ENCODE data around the gene KAT2A.

Gene KAT2A

DNA sequence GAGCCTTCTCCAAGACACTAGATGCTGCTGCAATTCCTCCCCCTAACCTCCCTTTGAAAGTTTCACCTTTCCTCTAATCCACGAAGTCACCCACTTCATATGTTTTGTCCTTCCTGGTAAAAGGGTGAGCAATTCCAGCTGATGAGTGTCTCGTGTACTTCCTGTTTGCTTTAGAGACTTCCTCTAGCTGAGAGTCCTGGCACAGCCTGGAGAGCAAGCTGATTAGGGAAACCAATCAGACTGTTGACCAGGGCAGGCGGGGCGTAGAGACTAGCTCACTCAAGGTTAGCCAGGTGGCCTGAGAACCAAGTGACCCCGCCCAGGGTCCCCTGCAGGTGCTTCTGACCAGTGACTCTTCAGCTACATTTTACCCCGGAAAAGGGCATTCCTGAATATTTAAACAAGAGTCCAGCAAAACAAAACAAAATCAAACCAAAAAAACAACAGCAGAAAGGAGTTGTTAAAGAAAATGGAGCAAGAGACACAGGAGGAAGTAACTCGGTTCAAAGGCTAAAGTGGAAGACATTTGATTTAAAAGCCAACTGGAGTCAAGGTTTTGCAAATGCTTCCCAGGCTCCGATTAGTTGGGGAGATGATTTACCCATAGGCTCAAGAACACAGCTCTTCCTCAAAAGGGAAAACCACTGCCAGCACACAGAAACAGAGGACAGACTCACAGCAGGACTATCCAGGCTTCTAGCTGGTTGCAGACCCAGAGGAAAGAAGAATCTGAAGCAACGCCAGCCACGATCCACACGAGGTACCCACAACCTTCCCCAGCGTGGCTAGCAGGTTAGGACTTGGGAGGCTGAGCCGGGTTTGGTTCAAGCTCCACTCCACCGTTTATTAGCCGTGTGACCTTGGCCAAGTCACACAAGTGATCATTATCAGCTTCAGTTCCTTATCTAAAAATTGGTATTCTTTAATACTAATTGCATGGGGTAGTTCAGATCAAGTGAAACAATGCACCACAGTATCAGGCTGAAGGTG lies 14.8 kb upstream of the KAT2A start:
- no CpG with 5 or more reads among the region's 15 CpGs for WGBS (ENCODE audit: insufficient coverage, insufficient read length)
- no peak for DNase-seq (ENCODE audit: low read depth, low spot score)
- Histone ChIP-seq H3K27ac (ENCODE audit: low read length) (no peak overlapping the region), H3K4me3 (ENCODE audit: low read length) (no peak overlapping the region), H3K9me3 (ENCODE audit: control insufficient read depth, insufficient read depth, low read length) (no peaks in the 10 kb centered on the region), H3K4me1 (ENCODE audit: control insufficient read depth, insufficient read depth, low read length) (no peaks in the 10 kb centered on the region; the same call in 1 of the 2 replicates), H3K36me3 (ENCODE audit: control insufficient read depth, insufficient read depth, low read length) (no peaks in the 10 kb centered on the region), H3K27me3 (ENCODE audit: control insufficient read depth, insufficient read depth, low read length) (no peaks in the 10 kb centered on the region)

DNA sequence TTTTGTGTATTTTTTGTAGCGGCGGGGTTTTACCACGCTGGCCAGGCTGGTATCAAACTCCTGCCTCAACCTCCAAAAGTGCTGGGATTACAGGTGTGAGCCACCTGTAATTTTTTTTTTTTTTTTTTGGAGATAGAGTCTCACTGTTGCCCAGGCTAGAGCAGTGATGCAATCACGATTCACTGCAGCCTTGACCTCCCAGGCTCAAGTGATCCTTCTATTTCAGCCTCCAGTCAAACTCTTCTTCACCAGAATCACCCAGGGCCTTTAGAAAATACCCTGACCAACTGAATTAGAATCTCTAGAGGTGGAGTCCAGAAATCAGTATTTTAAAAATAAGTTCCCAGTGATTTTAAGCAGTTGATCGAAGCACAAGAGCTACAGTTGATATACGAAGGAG lies 14.0 kb upstream of the KAT2A start:
- WGBS (ENCODE audit: insufficient coverage, insufficient read length), result no CpG with 5 or more reads among the region's 6 CpGs
- H3K36me3 ChIP-seq (ENCODE audit: control insufficient read depth, insufficient read depth, low read length), result no peaks in the 10 kb centered on the region; the same call in 1 of the 2 replicates
- no peaks in the 10 kb centered on the region for H3K9me3 ChIP-seq (ENCODE audit: control insufficient read depth, insufficient read depth, low read length)
- H3K27ac ChIP-seq (ENCODE audit: low read length), result no peak overlapping the region
- H3K27me3 ChIP-seq (ENCODE audit: control insufficient read depth, insufficient read depth, low read length), result no peaks in the 10 kb centered on the region
- no peaks in the 10 kb centered on the region; the same call in 1 of the 2 replicates for H3K4me1 ChIP-seq (ENCODE audit: control insufficient read depth, insufficient read depth, low read length)
- no peak overlapping the region for H3K4me3 ChIP-seq (ENCODE audit: low read length)
- no peak for DNase-seq (ENCODE audit: low read depth, low spot score)

DNA sequence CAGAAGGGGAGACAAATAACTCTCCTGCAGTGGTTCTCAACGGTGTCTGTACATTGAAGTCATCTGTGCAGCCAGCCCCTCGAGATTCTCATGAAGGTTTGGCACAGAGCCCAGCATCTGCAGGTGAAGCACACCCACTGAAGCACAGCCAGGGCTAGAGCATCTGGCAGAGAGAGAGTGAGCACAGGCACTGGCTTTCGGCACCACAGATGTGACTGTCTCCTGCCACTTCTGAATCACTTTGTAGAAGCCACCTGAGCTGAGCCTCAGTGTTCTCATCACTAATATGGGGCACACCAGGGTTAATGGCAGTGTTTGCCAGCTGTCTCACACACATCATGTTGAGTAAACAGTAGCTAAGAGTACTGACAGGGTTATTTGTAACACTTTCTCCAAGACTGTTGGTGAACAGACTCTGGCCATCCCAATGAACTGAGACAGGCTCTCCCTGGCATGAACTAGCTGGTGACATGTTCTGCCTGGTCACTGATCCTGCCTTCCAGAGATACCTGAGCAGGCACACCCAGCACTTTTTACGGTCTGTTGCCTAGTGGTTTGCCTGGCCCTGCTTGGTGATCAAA lies 12.4 kb upstream of the KAT2A start:
- Histone ChIP-seq H3K4me1 (ENCODE audit: control insufficient read depth, insufficient read depth, low read length) (no peaks in the 10 kb centered on the region), H3K27me3 (ENCODE audit: control insufficient read depth, insufficient read depth, low read length) (no peaks in the 10 kb centered on the region), H3K9me3 (ENCODE audit: control insufficient read depth, insufficient read depth, low read length) (no peaks in the 10 kb centered on the region), H3K27ac (ENCODE audit: low read length) (no peak overlapping the region), H3K4me3 (ENCODE audit: low read length) (no peak overlapping the region), H3K36me3 (ENCODE audit: control insufficient read depth, insufficient read depth, low read length) (peaks cover 14% of the 10 kb centered on the region)
- DNase-seq (ENCODE audit: low read depth, low spot score), result no peak
- no CpG with 5 or more reads among the region's 4 CpGs for WGBS (ENCODE audit: insufficient coverage, insufficient read length)

DNA sequence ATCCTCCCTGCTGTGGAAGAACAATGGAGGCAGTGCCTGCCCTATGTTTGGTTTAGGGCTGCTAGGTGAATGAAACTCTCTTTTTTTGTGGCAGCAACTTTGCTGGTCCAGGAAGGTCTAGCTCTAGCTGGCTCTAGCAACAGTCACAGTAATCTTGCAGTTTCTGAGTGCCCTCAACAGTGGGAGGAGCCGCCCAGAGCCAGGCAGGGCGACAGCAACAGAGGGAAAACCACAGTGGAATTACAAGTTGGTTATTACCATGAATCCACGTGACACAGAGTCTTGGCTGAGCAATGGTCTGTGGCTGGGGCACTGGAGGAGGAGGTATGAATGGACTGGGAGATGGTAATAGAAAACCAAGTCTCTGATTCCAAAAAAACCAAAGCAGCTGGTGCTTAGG lies 11.8 kb upstream of the KAT2A start:
- Histone ChIP-seq H3K27me3 (ENCODE audit: control insufficient read depth, insufficient read depth, low read length) (no peaks in the 10 kb centered on the region), H3K4me1 (ENCODE audit: control insufficient read depth, insufficient read depth, low read length) (no peaks in the 10 kb centered on the region), H3K36me3 (ENCODE audit: control insufficient read depth, insufficient read depth, low read length) (peaks cover 18% of the 10 kb centered on the region), H3K27ac (ENCODE audit: low read length) (no peak overlapping the region), H3K9me3 (ENCODE audit: control insufficient read depth, insufficient read depth, low read length) (no peaks in the 10 kb centered on the region), H3K4me3 (ENCODE audit: low read length) (no peak overlapping the region)
- no peak for DNase-seq (ENCODE audit: low read depth, low spot score)
- no CpG with 5 or more reads among the region's 3 CpGs for WGBS (ENCODE audit: insufficient coverage, insufficient read length)

DNA sequence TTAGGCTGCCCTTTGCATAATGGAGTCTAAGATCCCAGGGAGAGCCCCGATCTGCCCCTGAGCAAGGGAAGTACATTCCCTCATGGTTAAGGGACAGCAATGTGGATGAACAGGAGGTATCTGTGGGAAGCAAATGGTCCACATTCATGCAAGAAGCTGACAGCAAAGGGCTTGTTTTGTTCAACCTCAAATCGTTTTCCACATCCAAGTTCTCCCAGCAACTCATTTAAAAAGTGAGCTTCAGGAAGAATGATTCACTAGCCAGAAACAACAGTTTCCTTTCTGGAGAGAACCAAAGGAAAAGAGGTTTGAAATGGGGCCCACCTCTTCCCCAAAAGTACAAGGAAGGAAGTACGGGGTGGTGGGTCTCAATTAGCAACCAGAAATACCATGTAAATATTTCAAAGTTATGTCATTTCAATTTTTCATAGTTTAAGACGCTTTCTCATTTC lies 10.8 kb upstream of the KAT2A start:
- no peak overlapping the region for H3K4me3 ChIP-seq (ENCODE audit: low read length)
- peaks cover 20% of the 10 kb centered on the region for H3K36me3 ChIP-seq (ENCODE audit: control insufficient read depth, insufficient read depth, low read length)
- no peak for DNase-seq (ENCODE audit: low read depth, low spot score)
- no peaks in the 10 kb centered on the region for H3K4me1 ChIP-seq (ENCODE audit: control insufficient read depth, insufficient read depth, low read length)
- H3K9me3 ChIP-seq (ENCODE audit: control insufficient read depth, insufficient read depth, low read length), result no peaks in the 10 kb centered on the region
- no CpG with 5 or more reads among the region's 4 CpGs for WGBS (ENCODE audit: insufficient coverage, insufficient read length)
- no peak overlapping the region for H3K27ac ChIP-seq (ENCODE audit: low read length)
- H3K27me3 ChIP-seq (ENCODE audit: control insufficient read depth, insufficient read depth, low read length), result no peaks in the 10 kb centered on the region

DNA sequence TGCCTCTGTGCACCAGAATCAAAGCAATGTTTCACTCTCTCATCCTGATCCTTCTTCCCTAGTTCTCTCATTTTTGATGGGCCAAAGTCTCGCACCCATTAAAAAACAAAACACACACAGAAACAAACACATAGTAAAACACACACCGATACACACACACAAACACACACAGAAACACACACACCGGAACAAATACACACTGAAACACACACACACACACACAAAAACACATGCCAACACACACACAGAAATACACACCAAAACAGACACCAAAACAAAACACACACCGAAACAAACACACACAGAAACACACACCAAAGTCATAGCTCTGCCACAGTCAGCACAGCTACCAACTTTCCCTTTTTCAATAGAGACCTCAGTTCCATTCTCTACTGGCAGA lies 10.1 kb upstream of the KAT2A start:
- H3K9me3 ChIP-seq (ENCODE audit: control insufficient read depth, insufficient read depth, low read length), result no peaks in the 10 kb centered on the region
- H3K4me1 ChIP-seq (ENCODE audit: control insufficient read depth, insufficient read depth, low read length), result no peaks in the 10 kb centered on the region
- H3K27ac ChIP-seq (ENCODE audit: low read length), result no peak overlapping the region
- H3K4me3 ChIP-seq (ENCODE audit: low read length), result no peak overlapping the region
- DNase-seq (ENCODE audit: low read depth, low spot score), result no peak
- no peaks in the 10 kb centered on the region for H3K27me3 ChIP-seq (ENCODE audit: control insufficient read depth, insufficient read depth, low read length)
- H3K36me3 ChIP-seq (ENCODE audit: control insufficient read depth, insufficient read depth, low read length), result peaks cover 24% of the 10 kb centered on the region
- WGBS (ENCODE audit: insufficient coverage, insufficient read length), result 100% methylated on average over 4 of the region's 4 CpGs

DNA sequence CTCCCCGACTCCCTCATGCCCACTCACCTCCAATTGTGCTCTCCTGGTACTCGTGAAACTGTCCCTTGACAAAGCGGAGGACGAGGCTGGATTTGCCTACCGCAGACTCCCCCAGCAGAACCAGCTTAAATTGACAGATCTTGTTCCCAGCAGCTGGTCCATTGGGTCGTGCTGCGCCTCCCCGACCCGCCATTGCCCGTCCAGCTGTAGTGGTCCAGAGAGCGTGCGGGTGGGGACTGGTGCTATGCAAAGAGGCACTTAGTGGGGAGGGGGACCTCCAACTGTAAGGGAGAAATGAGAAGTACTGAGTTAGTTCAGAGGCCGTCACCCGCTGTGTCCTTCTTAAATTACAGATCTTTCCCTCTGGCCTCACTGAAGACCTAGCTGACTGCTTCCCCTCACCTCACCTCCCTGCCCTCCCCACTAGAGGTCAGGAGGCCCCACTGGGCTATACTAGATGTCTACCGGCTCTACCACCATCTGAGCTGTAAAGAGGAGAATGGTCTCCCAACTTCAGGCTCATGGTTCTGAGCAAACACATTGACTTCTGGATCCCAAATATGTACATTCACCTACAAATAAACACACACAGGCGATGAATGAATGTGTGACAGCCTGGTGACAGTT lies 9.3 kb upstream of the KAT2A start:
- no peak for DNase-seq (ENCODE audit: low read depth, low spot score)
- peaks cover 27% of the 10 kb centered on the region for H3K36me3 ChIP-seq (ENCODE audit: control insufficient read depth, insufficient read depth, low read length)
- no peaks in the 10 kb centered on the region for H3K27me3 ChIP-seq (ENCODE audit: control insufficient read depth, insufficient read depth, low read length)
- no peaks in the 10 kb centered on the region for H3K4me1 ChIP-seq (ENCODE audit: control insufficient read depth, insufficient read depth, low read length)
- H3K9me3 ChIP-seq (ENCODE audit: control insufficient read depth, insufficient read depth, low read length), result no peaks in the 10 kb centered on the region
- no CpG with 5 or more reads among the region's 16 CpGs for WGBS (ENCODE audit: insufficient coverage, insufficient read length)
- H3K27ac ChIP-seq (ENCODE audit: low read length), result no peak overlapping the region
- no peak overlapping the region for H3K4me3 ChIP-seq (ENCODE audit: low read length)

DNA sequence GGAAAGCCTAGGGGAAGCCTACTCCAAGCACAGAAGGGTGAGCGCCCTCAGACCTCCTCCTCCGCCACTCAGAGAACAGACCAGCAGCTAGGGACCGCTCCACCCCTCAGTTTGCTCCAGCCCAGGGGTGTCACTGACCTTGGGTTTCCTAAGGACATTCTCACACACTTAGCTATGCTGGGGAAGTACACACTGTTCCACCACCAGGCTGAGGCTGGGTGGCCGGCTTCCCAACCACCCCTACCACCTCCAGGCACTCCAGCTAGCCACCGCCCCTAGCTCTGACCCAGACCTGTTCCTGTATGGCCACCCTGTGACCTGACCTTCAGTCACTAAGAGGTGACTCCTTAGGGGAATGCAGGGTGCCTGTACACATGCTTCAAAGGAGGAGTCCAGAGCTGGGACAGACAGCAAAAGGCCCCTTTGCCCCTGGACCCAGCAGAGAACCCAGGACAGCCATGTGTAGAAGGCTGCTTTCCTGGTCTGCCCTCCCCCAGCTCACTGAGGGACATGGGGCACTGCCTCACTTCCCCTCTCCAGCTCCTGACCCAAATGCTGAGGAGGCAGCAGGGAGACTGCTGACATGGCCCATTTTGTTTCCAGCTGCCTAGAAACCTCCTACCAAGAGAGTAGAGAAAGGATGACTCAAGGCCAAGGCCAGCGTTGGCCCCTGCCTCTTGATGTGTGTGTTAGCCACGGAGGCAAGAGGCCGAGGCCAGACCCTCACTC lies 8.1 kb upstream of the KAT2A start:
- no peaks in the 10 kb centered on the region for H3K4me1 ChIP-seq (ENCODE audit: control insufficient read depth, insufficient read depth, low read length)
- H3K36me3 ChIP-seq (ENCODE audit: control insufficient read depth, insufficient read depth, low read length), result peaks cover 27% of the 10 kb centered on the region
- no CpG with 5 or more reads among the region's 8 CpGs for whole genome bisulfite sequencing (ENCODE audit: insufficient coverage, insufficient read length)
- no peaks in the 10 kb centered on the region for H3K27me3 ChIP-seq (ENCODE audit: control insufficient read depth, insufficient read depth, low read length)
- H3K9me3 ChIP-seq (ENCODE audit: control insufficient read depth, insufficient read depth, low read length), result no peaks in the 10 kb centered on the region
- no peak overlapping the region for H3K4me3 ChIP-seq (ENCODE audit: low read length)
- DNase-seq (ENCODE audit: low read depth, low spot score), result no peak
- no peak overlapping the region for H3K27ac ChIP-seq (ENCODE audit: low read length)

DNA sequence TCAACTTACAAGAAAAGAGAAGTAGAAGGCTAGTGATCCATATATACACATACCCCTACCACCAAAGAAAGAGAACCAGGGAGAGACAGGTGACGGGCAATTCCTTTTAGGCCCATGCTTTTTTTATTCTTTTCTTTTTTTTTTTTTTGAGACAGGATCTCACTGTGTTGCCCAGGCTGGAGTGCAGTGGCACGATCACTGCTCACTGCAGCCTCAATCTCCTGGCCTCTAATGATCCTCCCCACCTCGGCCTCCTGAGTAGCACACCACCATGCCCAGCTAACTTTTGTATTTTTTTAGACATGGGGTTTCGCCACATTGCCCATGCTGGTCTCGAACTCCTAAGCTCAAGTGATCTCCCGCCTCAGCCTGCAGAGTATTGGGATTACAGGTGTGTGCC lies 6.2 kb upstream of the KAT2A start:
- WGBS (ENCODE audit: insufficient coverage, insufficient read length), result no CpG with 5 or more reads among the region's 6 CpGs
- Histone ChIP-seq H3K27ac (ENCODE audit: low read length) (no peak overlapping the region), H3K27me3 (ENCODE audit: control insufficient read depth, insufficient read depth, low read length) (no peaks in the 10 kb centered on the region), H3K4me1 (ENCODE audit: control insufficient read depth, insufficient read depth, low read length) (no peaks in the 10 kb centered on the region), H3K36me3 (ENCODE audit: control insufficient read depth, insufficient read depth, low read length) (peaks cover 27% of the 10 kb centered on the region), H3K4me3 (ENCODE audit: low read length) (no peak overlapping the region), H3K9me3 (ENCODE audit: control insufficient read depth, insufficient read depth, low read length) (no peaks in the 10 kb centered on the region)
- DNase-seq (ENCODE audit: low read depth, low spot score), result no peak

DNA sequence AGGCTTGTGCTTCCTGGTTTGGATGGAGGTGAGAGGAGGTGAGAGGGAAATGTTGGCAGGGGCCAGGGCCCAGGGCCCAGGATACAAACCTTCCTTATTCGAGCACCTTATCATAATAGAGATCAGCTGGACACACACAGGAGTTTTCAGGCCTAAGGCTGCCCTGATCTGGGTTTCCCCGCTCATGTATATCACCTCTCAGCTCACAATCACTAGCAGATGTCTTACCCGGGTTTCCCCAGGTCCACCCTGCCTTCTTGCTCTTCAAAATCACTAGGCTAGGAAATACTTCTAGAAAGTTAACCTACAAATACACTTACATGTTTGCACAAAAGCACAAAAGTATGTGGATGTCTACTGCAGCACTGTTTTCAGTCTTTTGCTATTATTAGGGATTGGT lies 5.7 kb upstream of the KAT2A start:
- no peaks in the 10 kb centered on the region for H3K9me3 ChIP-seq (ENCODE audit: control insufficient read depth, insufficient read depth, low read length)
- H3K36me3 ChIP-seq (ENCODE audit: control insufficient read depth, insufficient read depth, low read length), result peaks cover 27% of the 10 kb centered on the region

More for the DNA sequence above, 5.7 kb upstream of the KAT2A start:
- H3K27me3 ChIP-seq (ENCODE audit: control insufficient read depth, insufficient read depth, low read length), result no peaks in the 10 kb centered on the region
- no peaks in the 10 kb centered on the region for H3K4me1 ChIP-seq (ENCODE audit: control insufficient read depth, insufficient read depth, low read length)
- H3K27ac ChIP-seq (ENCODE audit: low read length), result no peak overlapping the region
- DNase-seq (ENCODE audit: low read depth, low spot score), result no peak
- H3K4me3 ChIP-seq (ENCODE audit: low read length), result no peak overlapping the region
- no CpG with 5 or more reads among the region's 3 CpGs for WGBS (ENCODE audit: insufficient coverage, insufficient read length)
